ENCODE measurements around the gene PDCD10. TPM values are rescaled to one million over a fixed set of nuclear protein-coding genes. Genes with fewer than 3 reads are reported as not detected.

Gene PDCD10
- polyA plus RNA-seq, 3 donors, result 22.8 to 41.4 (median 36.0) TPM

- 17 to 78% (median 75%) methylated on average over 1 of the region's 1 CpG for WGBS, 3 donors
- no peak overlapping the region for H3K27ac ChIP-seq (ENCODE audit: low read depth, low read length)
Observed at GRCh38 chr3:167649746-167650145, 84.9 kb downstream of the PDCD10 start.

GRCh38 chr3:167644611-167645010, 90.1 kb downstream of the PDCD10 start:
- 72 to 86% (median 74%) methylated on average over 1 of the region's 1 CpG for WGBS, 3 donors
- no peak overlapping the region for H3K27ac ChIP-seq (ENCODE audit: low read depth, low read length)

Other genes with a start within 250 kb of the PDCD10 start
- under 1 TPM in 1 of 3 donors, not detected in 2; 0.16 TPM for gene WDR49, start 81.0 kb downstream of the PDCD10 start, polyA plus RNA-seq
- 10 to 100 TPM; 15.0 to 36.7 (median 15.0) TPM for gene SERPINI1, start 829 bp upstream of the PDCD10 start, polyA plus RNA-seq